Stimulated activated CD4-positive, alpha-beta T cell treated with anti-CD3 and anti-CD28 coated beads, Interleukin-4, amount 100 ng/mL, for 1 hour (primary cell): ENCODE data around the gene TLE1.
A peak's percentile ranks its signal among the peaks of the same experiment; 100 is the strongest.

Experiments used
- DNase-seq: peaks from one replicate; pipeline ENCODE4 v3.0.0-alpha.2; 2020

The TLE1 gene

GRCh38 chr9:81686614-81687520 lies 2.5 kb downstream of the TLE1 start:
- DNase-seq: peak; percentile 30

- no peak for DNase-seq
Measured at GRCh38 chr9:81685763-81686613, 3.4 kb downstream of the TLE1 start.

GRCh38 chr9:81684635-81685034 lies 4.7 kb downstream of the TLE1 start:
- DNase-seq: no peak

DNA sequence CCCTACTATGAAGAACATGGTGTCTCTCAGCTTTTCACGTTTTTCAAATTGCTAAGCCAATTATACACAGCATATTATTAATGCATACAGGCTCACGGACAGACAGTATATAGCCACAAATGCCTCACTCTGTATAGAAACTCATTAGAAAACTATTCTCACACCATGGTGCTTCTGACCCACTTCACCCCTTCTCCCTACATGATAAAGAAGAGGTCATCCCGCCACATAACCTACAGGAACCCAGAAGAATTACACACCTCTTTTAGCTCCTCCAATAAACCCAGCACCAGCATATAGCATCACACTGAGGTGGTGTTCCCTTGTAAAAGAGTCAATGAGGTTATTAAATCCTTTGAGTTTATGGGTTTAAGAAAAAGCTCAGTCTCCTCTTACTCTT lies 5.6 kb downstream of the TLE1 start:
- no peak for DNase-seq

DNA sequence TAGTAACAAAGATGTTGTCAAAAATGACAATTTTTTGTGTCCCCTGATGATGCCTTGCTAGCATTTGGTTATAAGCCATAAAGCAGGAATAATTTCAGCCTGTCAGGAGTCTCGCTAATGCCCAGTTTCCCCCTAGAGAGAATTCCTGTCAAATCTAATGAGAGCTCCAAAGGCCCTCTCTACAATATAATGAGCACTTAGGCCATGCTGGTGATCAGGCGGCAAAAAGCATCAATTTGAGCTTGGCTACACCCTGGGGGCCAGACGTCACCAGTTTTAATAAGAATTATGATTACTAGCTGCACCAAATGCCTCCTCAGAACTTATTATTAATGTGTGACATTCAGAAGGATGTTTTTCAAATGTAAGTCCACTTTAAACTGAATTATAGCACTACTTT lies 6.1 kb downstream of the TLE1 start:
- DNase-seq: no peak

DNA sequence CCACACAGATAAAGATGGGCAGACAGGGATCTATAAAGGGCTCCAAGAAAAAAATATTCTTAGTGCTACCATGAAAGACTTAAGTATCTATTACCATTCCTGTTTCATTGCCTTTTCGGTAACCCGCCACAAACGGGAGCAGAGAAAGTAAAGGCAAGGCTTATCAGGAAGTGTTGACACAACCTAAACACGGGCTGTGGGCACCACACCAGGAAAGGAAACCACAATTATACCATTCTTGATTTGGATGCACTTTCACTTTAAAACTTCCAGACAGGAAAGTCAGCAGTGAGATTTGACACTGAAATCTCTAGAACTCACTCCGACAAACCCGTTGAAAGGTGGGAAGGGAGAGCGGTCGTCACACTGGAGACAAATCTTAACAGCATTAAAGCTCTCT lies 6.5 kb downstream of the TLE1 start:
- DNase-seq: no peak

DNA sequence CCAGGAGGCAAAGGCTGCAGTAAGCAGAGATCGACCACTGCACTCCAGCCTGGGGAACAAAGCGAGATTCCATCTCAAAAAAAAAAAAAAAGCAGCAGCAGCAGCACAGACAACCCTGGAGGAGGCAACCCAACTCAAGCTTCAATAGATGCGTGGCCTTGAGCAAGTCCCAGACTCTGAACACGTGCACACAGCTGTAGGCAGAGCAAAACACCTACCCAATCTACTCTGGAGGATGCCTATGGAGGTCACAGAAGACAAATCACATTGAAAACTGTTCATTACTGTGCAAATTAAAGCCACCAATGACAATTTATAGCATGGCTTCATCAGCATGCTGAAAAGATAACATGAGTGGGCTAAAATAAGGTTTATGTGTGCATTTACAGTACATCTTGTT lies 7.2 kb downstream of the TLE1 start:
- DNase-seq: no peak

GRCh38 chr9:81680506-81680905 lies 8.8 kb downstream of the TLE1 start:
- no peak for DNase-seq

DNA sequence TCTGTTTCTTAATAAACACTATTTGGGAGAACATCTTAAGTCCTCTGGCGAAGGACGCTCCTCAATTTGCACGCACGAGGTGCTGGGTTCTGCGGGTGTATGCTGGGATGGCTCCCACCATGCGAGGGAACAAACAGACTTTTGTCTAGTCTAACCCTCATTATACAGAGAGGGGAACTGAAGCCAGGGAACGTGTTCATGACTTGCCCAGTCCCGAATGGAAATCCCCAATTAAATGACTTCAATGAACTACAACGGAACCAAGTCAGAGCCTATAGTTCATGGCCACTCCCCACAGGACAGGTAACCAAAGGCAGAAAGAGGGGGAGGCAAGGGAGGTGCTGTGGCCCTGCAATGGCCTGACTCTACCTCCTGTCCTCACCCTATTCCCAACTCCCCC lies 9.3 kb downstream of the TLE1 start:
- DNase-seq: no peak

- no peak for DNase-seq
Measured at GRCh38 chr9:81678088-81678487, 11.3 kb downstream of the TLE1 start.

- DNase-seq: no peak
Measured at GRCh38 chr9:81676395-81676794, 13.0 kb downstream of the TLE1 start.

DNA sequence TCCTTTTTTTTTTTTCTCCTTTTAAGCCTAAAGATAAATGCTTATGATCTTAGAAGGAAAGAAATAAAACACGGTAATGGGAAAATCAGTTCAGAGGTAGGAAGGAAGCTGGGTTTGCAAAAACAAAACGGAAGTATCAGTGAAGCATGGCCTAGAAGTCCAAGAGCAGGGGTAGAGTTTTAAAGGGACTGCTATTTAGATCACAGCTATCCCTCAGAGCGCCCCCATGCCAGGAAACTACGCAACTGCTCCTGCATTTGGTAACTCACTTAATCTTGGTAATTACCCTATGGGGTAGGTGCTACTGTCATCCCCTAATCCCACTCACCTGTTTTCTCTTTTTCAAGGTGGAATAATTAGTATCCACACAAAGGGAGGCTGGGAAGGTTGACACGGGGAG lies 16.0 kb downstream of the TLE1 start:
- DNase-seq: no peak

GRCh38 chr9:81671880-81672280 lies 17.5 kb downstream of the TLE1 start:
- no peak for DNase-seq

- DNase-seq: no peak
Measured at GRCh38 chr9:81669866-81670265, 19.5 kb downstream of the TLE1 start.

GRCh38 chr9:81669041-81669651 lies 20.2 kb downstream of the TLE1 start:
- no peak for DNase-seq

DNA sequence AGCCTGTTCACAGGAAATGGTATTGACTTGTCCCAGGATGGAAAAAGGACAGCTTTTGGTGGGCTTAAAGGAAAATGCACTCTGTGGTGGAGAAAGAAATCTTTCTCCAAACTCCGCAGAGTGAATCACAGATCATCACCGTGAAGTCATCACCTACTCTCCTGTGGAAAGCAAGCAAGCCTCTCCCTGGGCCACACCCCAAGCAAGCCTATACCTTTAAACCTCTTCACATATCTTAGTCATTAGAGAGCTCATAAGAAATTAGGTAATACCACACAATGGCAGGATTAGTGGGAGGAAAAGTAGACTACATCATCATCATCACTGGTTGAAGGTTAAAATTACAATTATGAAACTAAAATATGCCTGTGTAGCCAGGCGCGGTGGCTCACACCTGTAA lies 23.2 kb downstream of the TLE1 start:
- DNase-seq: no peak

DNA sequence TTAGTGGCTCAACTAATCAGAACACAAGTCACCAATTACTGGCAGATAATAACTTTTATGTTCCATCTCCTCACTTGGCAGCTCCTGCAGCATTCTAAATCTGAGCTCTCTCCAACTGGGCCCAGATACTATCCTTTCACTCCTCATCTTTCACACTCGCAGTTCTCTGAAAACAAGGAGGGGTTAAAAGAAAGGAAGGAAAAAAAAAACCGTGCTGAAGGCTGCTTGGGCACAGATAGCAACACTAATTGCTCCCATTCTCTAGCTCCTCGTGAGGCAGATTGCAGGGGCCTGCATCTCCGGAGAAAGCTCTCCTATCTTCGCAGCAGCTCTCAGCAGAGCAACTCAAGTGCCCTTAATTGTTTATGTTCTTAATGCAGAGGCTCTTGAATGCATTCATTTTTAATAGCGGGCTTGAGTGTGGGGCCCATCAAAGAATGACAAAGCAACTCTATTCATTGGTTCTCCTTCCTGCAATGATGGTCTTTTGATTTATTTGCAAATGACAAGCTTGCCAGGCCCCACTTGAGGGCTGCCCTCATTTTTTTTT lies 23.9 kb downstream of the TLE1 start:
- DNase-seq: no peak

GRCh38 chr9:81664638-81665222 lies 24.6 kb downstream of the TLE1 start:
- DNase-seq: no peak

DNA sequence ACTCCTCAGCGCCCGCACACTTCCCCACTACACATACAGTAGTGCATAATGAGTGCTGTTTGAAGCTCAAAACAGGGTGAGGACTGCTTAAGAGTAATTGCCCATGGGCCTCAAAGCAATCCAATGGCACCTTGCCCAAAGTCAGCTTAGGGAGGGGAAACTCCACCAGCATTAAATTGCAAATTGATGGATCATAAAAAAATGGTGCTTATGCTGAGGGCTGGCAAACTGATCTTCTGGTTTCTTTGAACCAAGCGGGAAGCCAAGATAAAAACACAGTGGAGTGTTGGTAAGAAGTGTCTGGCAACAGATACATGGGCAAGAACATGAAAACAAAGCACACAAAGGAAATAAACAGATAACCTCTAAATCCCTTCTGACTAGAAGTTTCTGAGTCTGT lies 28.0 kb downstream of the TLE1 start:
- no peak for DNase-seq

- no peak for DNase-seq
Measured at GRCh38 chr9:81656871-81657337, 32.4 kb downstream of the TLE1 start.

GRCh38 chr9:81656004-81656403 lies 33.3 kb downstream of the TLE1 start:
- no peak for DNase-seq

DNA sequence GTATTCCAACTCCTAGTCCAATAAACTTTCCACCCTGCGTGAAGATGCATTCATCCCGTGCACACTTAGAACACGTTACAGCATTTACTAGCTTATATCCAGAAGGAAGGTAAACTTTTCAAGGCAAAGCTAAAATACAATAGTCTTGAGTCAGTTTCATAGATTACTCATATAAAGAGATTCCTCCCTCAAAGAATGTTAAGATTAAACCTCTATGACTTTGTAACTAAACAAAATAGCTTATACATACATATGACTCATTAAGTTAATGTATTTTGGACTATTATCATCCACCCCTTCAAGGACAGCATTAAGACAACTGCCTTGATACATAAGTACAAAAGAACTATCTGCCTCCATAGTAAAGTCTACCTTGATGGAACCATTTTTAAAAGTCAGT lies 36.1 kb downstream of the TLE1 start:
- no peak for DNase-seq
